ENCODE measurements around the gene PDE4D. TPM values are rescaled to one million over a fixed set of nuclear protein-coding genes. Genes with fewer than 3 reads are reported as not detected.

The PDE4D gene
- total and polyA plus RNA-seq, 11 donors = 5.2 to 68.3 (median 42.1) TPM

DNA sequence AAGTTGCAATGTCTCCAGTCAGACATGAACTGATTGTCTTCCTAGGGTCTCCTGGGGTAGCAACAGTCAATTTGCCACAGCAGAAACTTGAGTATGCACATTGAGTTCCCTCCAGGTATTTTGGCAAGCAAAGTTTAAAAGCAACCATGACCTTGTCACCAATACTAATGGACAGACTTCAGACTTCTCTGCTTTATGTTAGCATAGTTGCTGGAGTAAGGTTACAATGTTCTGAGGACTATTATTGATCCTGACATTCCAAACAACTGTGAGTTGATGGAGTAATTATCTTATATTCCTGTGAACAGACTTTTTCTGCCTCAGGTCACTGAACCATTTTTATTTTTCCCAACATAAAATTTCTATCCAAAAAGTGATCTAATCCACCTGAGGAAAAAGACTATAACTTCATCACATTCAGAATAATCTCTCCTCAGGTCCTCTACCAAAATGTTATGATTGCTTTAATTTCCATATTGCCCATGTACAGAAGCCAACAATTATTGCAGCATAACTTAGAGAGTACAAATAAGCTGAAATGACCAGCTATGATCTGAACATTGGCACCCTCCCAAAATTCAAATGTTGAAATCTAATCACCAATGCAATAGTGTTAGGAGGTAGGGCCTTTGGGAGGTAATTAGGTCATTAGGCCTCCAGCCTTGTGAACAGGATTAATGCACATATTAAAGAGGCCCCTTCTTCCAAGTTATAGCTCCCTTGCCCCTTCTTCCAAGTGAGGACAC lies 228.3 kb downstream of the PDE4D start:
- ATAC-seq (no peak), DNase-seq (no peak)
- Histone ChIP-seq H3K27ac (no peak overlapping the region), H3K4me1 (peaks cover 0 to 7% (median 0%) of the 10 kb centered on the region in 12 donors), H3K9me3 (no peaks in the 10 kb centered on the region), H3K4me3 (no peak overlapping the region), H3K27me3 (no peaks in the 10 kb centered on the region), H3K36me3 (no peaks in the 10 kb centered on the region)
- no peak for TF ChIP-seq POLR2A (IDR thresholded peaks at IDR 0.05)
- intact Hi-C loops (cut with DNase I) = loop anchor here in 3 of 10 donors (10.0 kb wide), 2 partner anchors 250 to 480 kb away; no protein-coding TSS in a partner anchor

GRCh38 chr5:59661954-59662615 lies 231.4 kb downstream of the PDE4D start:
- ATAC-seq (peak in 2 of 4 donors; percentile 34 to 42), DNase-seq (no peak)
- no peaks in the 10 kb centered on the region for H3K27me3 ChIP-seq
- intact Hi-C loops (cut with DNase I) = loop anchor here in 3 of 10 donors (10.0 kb wide), 2 partner anchors 247 to 477 kb away; no protein-coding TSS in a partner anchor
- peak overlapping the region in 2 of 12 donors; percentile 6 to 10 for H3K27ac ChIP-seq
- H3K4me1 ChIP-seq = peaks cover 0 to 7% (median 0%) of the 10 kb centered on the region in 12 donors
- H3K9me3 ChIP-seq = no peaks in the 10 kb centered on the region
- WGBS, 4 donors = 43 to 62% (median 49%) methylated on average over 4 of the region's 4 CpGs
- no peak overlapping the region for H3K4me3 ChIP-seq
- no peaks in the 10 kb centered on the region for H3K36me3 ChIP-seq
- TF ChIP-seq POLR2A (IDR thresholded peaks at IDR 0.05) = no peak
- TF ChIP-seq, protein P1, sequence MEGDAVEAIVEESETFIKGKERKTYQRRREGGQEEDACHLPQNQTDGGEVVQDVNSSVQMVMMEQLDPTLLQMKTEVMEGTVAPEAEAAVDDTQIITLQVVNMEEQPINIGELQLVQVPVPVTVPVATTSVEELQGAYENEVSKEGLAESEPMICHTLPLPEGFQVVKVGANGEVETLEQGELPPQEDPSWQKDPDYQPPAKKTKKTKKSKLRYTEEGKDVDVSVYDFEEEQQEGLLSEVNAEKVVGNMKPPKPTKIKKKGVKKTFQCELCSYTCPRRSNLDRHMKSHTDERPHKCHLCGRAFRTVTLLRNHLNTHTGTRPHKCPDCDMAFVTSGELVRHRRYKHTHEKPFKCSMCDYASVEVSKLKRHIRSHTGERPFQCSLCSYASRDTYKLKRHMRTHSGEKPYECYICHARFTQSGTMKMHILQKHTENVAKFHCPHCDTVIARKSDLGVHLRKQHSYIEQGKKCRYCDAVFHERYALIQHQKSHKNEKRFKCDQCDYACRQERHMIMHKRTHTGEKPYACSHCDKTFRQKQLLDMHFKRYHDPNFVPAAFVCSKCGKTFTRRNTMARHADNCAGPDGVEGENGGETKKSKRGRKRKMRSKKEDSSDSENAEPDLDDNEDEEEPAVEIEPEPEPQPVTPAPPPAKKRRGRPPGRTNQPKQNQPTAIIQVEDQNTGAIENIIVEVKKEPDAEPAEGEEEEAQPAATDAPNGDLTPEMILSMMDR (IDR thresholded peaks at IDR 0.05) = no peak

DNA sequence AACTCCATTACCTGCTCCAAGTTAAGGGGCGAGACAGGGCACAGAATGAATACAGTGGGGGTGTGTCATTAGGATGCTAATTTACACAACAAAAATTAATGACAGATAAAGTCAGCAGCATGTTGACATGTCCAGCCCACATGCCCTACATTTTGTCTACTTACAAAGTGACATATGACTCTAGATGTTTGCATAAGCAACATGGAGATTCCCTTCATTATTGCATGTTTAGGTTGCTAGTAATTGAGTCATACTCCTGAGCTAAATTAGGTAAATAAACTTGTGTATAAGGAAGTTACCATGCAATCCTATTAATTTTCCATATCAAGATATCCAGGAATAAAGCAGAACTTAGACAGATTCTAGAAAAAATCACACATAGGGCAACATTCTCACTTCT lies 232.2 kb downstream of the PDE4D start:
- no peak for DNase-seq
- 93 to 98% (median 97%) methylated on average over 1 of the region's 1 CpG for WGBS, 4 donors
- TF ChIP-seq POLR2A (IDR thresholded peaks at IDR 0.05) = no peak
- TF ChIP-seq, protein P1 (IDR thresholded peaks at IDR 0.05) = no peak
- no peak for ATAC-seq
- no peaks in the 10 kb centered on the region for H3K36me3 ChIP-seq
- H3K27ac ChIP-seq = no peak overlapping the region
- peaks cover 0 to 7% (median 0%) of the 10 kb centered on the region in 12 donors for H3K4me1 ChIP-seq
- no peaks in the 10 kb centered on the region for H3K27me3 ChIP-seq
- intact Hi-C loops (cut with DNase I) = loop anchor here in 3 of 10 donors (10.0 kb wide), 2 partner anchors 247 to 477 kb away; no protein-coding TSS in a partner anchor
- H3K4me3 ChIP-seq = no peak overlapping the region
- no peaks in the 10 kb centered on the region for H3K9me3 ChIP-seq

GRCh38 chr5:59660737-59661136 lies 232.8 kb downstream of the PDE4D start:
- no peak for DNase-seq
- H3K4me3 ChIP-seq = no peak overlapping the region
- H3K27me3 ChIP-seq = no peaks in the 10 kb centered on the region
- no peaks in the 10 kb centered on the region for H3K9me3 ChIP-seq
- H3K27ac ChIP-seq = no peak overlapping the region
- intact Hi-C loops (cut with DNase I) = loop anchor here in 3 of 10 donors (10.0 kb wide), 2 partner anchors 246 to 476 kb away; no protein-coding TSS in a partner anchor
- TF ChIP-seq POLR2A (IDR thresholded peaks at IDR 0.05) = no peak
- TF ChIP-seq, protein P1 (IDR thresholded peaks at IDR 0.05) = peak in 7 of 12 donors; percentile 7 to 45 (median 35)
- peaks cover 0 to 7% (median 0%) of the 10 kb centered on the region in 12 donors for H3K4me1 ChIP-seq
- ATAC-seq = no peak
- H3K36me3 ChIP-seq = no peaks in the 10 kb centered on the region
- WGBS, 4 donors = 18 to 33% (median 19%) methylated on average over 1 of the region's 1 CpG

Data from heart left ventricle (tissue), 16 donors.